H1 (cell line): ENCODE results near the gene DLG5. TPM values are rescaled to one million over a fixed set of nuclear protein-coding genes. Genes with fewer than 3 reads are reported as not detected.

ENCODE experiments used
- CTCF ChIA-PET: fragments of 300-600 bp; sonication (Branson Sonifier 250); formaldehyde crosslinking; loops from one replicate; lab custom pipeline; 2021; ENCODE audit not compliant: partially characterized antibody; lab: Charles Lee
- POLR2A ChIA-PET: fragments of 300-600 bp; sonication (Branson Sonifier 250); formaldehyde crosslinking; loops from one replicate; lab custom pipeline; 2021; ENCODE audit warnings: inconsistent platforms; ENCODE audit not compliant: partially characterized antibody; lab: Charles Lee
- DNase-seq, 2 experiments: peaks; one replicate each; pipeline versions ENCODE4 v3.0.0 to v3.0.0-alpha.2; 2010 to 2022; ENCODE audit warnings: low spot score in 2 of 2, low read depth in 1 of 2, mixed read lengths in 1 of 2
- FAIRE-seq: peaks from 2 replicates; lab custom pipeline; 2011; peaks lifted over from hg19 to GRCh38; lab: Jason Lieb, UNC
- H2AFZ ChIP-seq: 2 replicates; pipeline ENCODE4 v1.8.1; 2012; ENCODE audit warnings: low read length, inconsistent platforms
- H2AK5ac ChIP-seq: 2 replicates; pipeline ENCODE4 v1.6.1; 2013; ENCODE audit warnings: low read depth, low read length
- H2BK120ac ChIP-seq: replicated peaks from 2 replicates; pipeline ENCODE3; 2013; ENCODE audit warnings: low read depth, low read length, inconsistent platforms
- H2BK12ac ChIP-seq: 2 replicates; pipeline ENCODE4 v1.6.1; 2013; ENCODE audit warnings: low read depth, low read length
- H2BK15ac ChIP-seq: 2 replicates; pipeline ENCODE4 v1.6.1; 2013; ENCODE audit warnings: low read length
- H2BK20ac ChIP-seq: 2 replicates; pipeline ENCODE4 v1.6.1; 2013; ENCODE audit warnings: low read length
- H2BK5ac ChIP-seq: 2 replicates; pipeline ENCODE4 v1.6.1; 2013; ENCODE audit warnings: low read depth, low read length
- H3K14ac ChIP-seq: 2 replicates; pipeline ENCODE4 v1.6.1; 2013; ENCODE audit warnings: inconsistent platforms; ENCODE audit not compliant: insufficient read length
- H3K18ac ChIP-seq: 2 replicates; pipeline ENCODE4 v1.6.1; 2013; ENCODE audit warnings: low read length; ENCODE audit errors: extremely low read depth
- H3K23ac ChIP-seq: 2 replicates; pipeline ENCODE4 v1.6.1; 2013; ENCODE audit warnings: inconsistent platforms; ENCODE audit not compliant: insufficient read length
- H3K23me2 ChIP-seq: 2 replicates; pipeline ENCODE4 v1.6.1; 2013; ENCODE audit warnings: low read depth, low read length
- H3K27ac ChIP-seq: 2 replicates; pipeline ENCODE4 v1.6.1; 2011; ENCODE audit warnings: low read depth, low read length, inconsistent platforms
- H3K27me3 ChIP-seq, 4 experiments: replicated peaks in 1 of 4; 1 replicate in 1 of 4; 2 replicates in 3 of 4; pipeline versions ENCODE4 v1.6.1 to v1.8.1; 2011 to 2013; ENCODE audit warnings: low read length in 3 of 4, mild to moderate bottlenecking in 3 of 4, inconsistent platforms in 2 of 4, mixed read lengths in 2 of 4, moderate library complexity in 1 of 4; ENCODE audit not compliant: control insufficient read depth in 3 of 4, insufficient read depth in 3 of 4; ENCODE audit errors: extremely low read depth in 1 of 4
- H3K36me3 ChIP-seq, 4 experiments: 2 replicates each; pipeline versions ENCODE4 v1.6.1 to v1.8.1; 2011 to 2013; ENCODE audit warnings: mild to moderate bottlenecking in 4 of 4, low read length in 3 of 4, moderate library complexity in 2 of 4, control low read depth in 1 of 4, inconsistent platforms in 1 of 4; ENCODE audit not compliant: insufficient read depth in 4 of 4, control insufficient read depth in 2 of 4
- H3K4ac ChIP-seq: replicated peaks from 2 replicates; pipeline ENCODE3; 2013; ENCODE audit warnings: low read length, low read depth, mixed read lengths, inconsistent platforms; ENCODE audit not compliant: insufficient read length
- H3K4me1 ChIP-seq, 4 experiments: replicated peaks in 1 of 4; 1 replicate in 1 of 4; 2 replicates in 3 of 4; pipeline versions ENCODE4 v1.6.1 to v1.8.1; 2011 to 2013; ENCODE audit warnings: low read length in 3 of 4, inconsistent platforms in 2 of 4, mixed read lengths in 1 of 4; ENCODE audit not compliant: insufficient read depth in 4 of 4, control insufficient read depth in 3 of 4
- H3K4me2 ChIP-seq, 2 experiments: 2 replicates each; pipeline versions ENCODE4 v1.6.1 to v1.8.1; 2011 to 2013; ENCODE audit warnings: low read depth in 2 of 2, low read length in 2 of 2, control low read depth in 1 of 2, inconsistent platforms in 1 of 2, mild to moderate bottlenecking in 1 of 2; ENCODE audit not compliant: insufficient read depth in 1 of 2
- H3K4me3 ChIP-seq, 4 experiments: fragments of 200-600, 300-600 bp in 1 of 4; sonication (generic), shearing (Covaris generic), sonication (Bioruptor Twin) in 1 of 4; 2 replicates each; pipeline versions ENCODE4 v1.5.1 to v1.8.1; 2011 to 2016; ENCODE audit warnings: low read length in 4 of 4, low read depth in 3 of 4, control low read depth in 2 of 4, inconsistent platforms in 2 of 4, mild to moderate bottlenecking in 2 of 4, mixed read lengths in 1 of 4, moderate library complexity in 1 of 4; ENCODE audit not compliant: insufficient read depth in 2 of 4; ENCODE audit errors: extremely low read depth in 1 of 4
- H3K56ac ChIP-seq: replicated peaks from 2 replicates; pipeline ENCODE3; 2013; ENCODE audit warnings: low read depth, mild to moderate bottlenecking, mixed read lengths, low read length, inconsistent platforms; ENCODE audit not compliant: insufficient read length
- H3K79me1 ChIP-seq: 2 replicates; pipeline ENCODE4 v1.6.1; 2013; ENCODE audit warnings: low read depth, low read length, control low read depth
- H3K79me2 ChIP-seq, 2 experiments: 2 replicates each; pipeline versions ENCODE4 v1.6.1 to v1.8.1; 2012 to 2013; ENCODE audit warnings: low read length in 2 of 2, mild to moderate bottlenecking in 2 of 2, inconsistent platforms in 1 of 2; ENCODE audit not compliant: insufficient read depth in 2 of 2, control insufficient read depth in 1 of 2
- H3K9ac ChIP-seq, 4 experiments: replicated peaks in 1 of 4; 1 replicate in 1 of 4; 2 replicates in 3 of 4; pipeline versions ENCODE4 v1.6.1 to v1.8.1; 2011 to 2013; ENCODE audit warnings: low read depth in 3 of 4, low read length in 3 of 4, control low read depth in 2 of 4, mild to moderate bottlenecking in 2 of 4, moderate library complexity in 2 of 4, inconsistent platforms in 1 of 4; ENCODE audit errors: extremely low read depth in 1 of 4
- H3K9me3 ChIP-seq, 2 experiments: 2 replicates each; pipeline versions ENCODE4 v1.6.1 to v1.8.1; 2012 to 2013; ENCODE audit warnings: mild to moderate bottlenecking in 2 of 2, moderate library complexity in 2 of 2, control low read depth in 1 of 2, inconsistent platforms in 1 of 2, low read depth in 1 of 2, low read length in 1 of 2, mixed read lengths in 1 of 2; ENCODE audit not compliant: insufficient read depth in 2 of 2
- H4K20me1 ChIP-seq, 2 experiments: replicated peaks in 1 of 2; 2 replicates each; pipeline versions ENCODE3 to v1.8.1; 2011 to 2013; ENCODE audit warnings: inconsistent platforms in 2 of 2, low read length in 2 of 2, mild to moderate bottlenecking in 1 of 2; ENCODE audit not compliant: insufficient read depth in 2 of 2, control insufficient read depth in 1 of 2
- H4K5ac ChIP-seq: 2 replicates; pipeline ENCODE4 v1.6.1; 2013; ENCODE audit warnings: low read length, low read depth, mixed read lengths, inconsistent platforms; ENCODE audit not compliant: insufficient read length
- H4K8ac ChIP-seq: 2 replicates; pipeline ENCODE4 v1.8.0; 2013; ENCODE audit warnings: mild to moderate bottlenecking, moderate library complexity, low read length, inconsistent platforms; ENCODE audit not compliant: insufficient read depth; ENCODE audit errors: extremely low read depth
- H4K91ac ChIP-seq: replicated peaks from 2 replicates; pipeline ENCODE3; 2013; ENCODE audit warnings: low read length, mixed read lengths, inconsistent platforms; ENCODE audit not compliant: insufficient read length
- ASH2L ChIP-seq: fragments of 200-600, 300-600 bp; sonication (generic); IDR thresholded peaks from one replicate; pipeline ENCODE4 v1.7.1; 2017; ENCODE audit warnings: low read length
- JUND ChIP-seq: IDR thresholded peaks from 2 replicates; pipeline ENCODE4 v1.6.1; 2011; ENCODE audit warnings: mild to moderate bottlenecking, improper control_type of control experiment, low read length
- KDM1A ChIP-seq: fragments of 200-600, 300-600 bp; sonication (generic); IDR thresholded peaks from 2 replicates; pipeline ENCODE4 v1.7.1; 2016; ENCODE audit warnings: mild to moderate bottlenecking, low read length, borderline replicate concordance
- RAD21 ChIP-seq, 2 experiments: IDR thresholded peaks in 1 of 2; conservative IDR thresholded peaks in 1 of 2; 2 replicates each; pipeline ENCODE4 v1.6.1; 2011; ENCODE audit warnings: low read depth in 2 of 2, low read length in 2 of 2, improper control_type of control experiment in 1 of 2, inconsistent platforms in 1 of 2, mild to moderate bottlenecking in 1 of 2, moderate library complexity in 1 of 2
- USF2 ChIP-seq: IDR thresholded peaks from 2 replicates; pipeline ENCODE4 v1.6.1; 2011; ENCODE audit warnings: low read length, improper control_type of control experiment
- YY1 ChIP-seq: IDR thresholded peaks from 2 replicates; pipeline ENCODE4 v1.6.1; 2011; ENCODE audit warnings: low read depth, mild to moderate bottlenecking, low read length
- WGBS, 2 experiments: shearing (Covaris generic) in 1 of 2; methylation state at CpG; one replicate each; pipeline versions ENCODE4 v1.1.6 to v1.1.7; 2013 to 2015; ENCODE audit warnings: low lambda C conversion rate in 2 of 2, mixed read lengths in 2 of 2, inconsistent platforms in 1 of 2, low coverage in 1 of 2, missing lambda C conversion rate in 1 of 2; ENCODE audit not compliant: insufficient replicate concordance in 2 of 2, insufficient coverage in 1 of 2, insufficient read length in 1 of 2; ENCODE audit errors: extremely low coverage in 1 of 2, missing lambda C conversion rate in 1 of 2; 5-methylcytosine and 5-hydroxymethylcytosine counted together
- polyA plus RNA-seq, 7 experiments: library from polyadenylated mRNA; depleted of rRNA in 3 of 7; stranded (reverse) in 5 of 7; unstranded in 2 of 7; fragments of >200 nt in 5 of 7; fragments of 200-250 nt in 2 of 7; gene quantifications; 1 replicate in 5 of 7; 2 replicates in 1 of 7; 4 replicates in 1 of 7; pipeline versions ENCODE4 v1.2.1 to v1.2.3, GENCODE V29; 2011 to 2013; ENCODE audit warnings: missing spikeins in 2 of 7, mixed read lengths in 2 of 7
- total RNA-seq: library from RNA; stranded (reverse); fragmentation: NEBNext Ultra II Directional; extraction: Animal tissue kit (Norgen Biotek cat#: 25700); gene quantifications from 2 replicates; pipeline ENCODE4 v1.2.1, GENCODE V29; 2021
- TF ChIP-seq, protein P1 (sequence below): IDR thresholded peaks from 2 replicates; pipeline ENCODE4 v1.6.1; 2012; ENCODE audit warnings: low read length, inconsistent platforms

DLG5 gene
- total and polyA plus RNA-seq, 2 of the 8 experiments (the other 6 are each of a cell fraction or from before 2014, with no cell fraction given), result 15.6 to 71.4 TPM

DNA sequence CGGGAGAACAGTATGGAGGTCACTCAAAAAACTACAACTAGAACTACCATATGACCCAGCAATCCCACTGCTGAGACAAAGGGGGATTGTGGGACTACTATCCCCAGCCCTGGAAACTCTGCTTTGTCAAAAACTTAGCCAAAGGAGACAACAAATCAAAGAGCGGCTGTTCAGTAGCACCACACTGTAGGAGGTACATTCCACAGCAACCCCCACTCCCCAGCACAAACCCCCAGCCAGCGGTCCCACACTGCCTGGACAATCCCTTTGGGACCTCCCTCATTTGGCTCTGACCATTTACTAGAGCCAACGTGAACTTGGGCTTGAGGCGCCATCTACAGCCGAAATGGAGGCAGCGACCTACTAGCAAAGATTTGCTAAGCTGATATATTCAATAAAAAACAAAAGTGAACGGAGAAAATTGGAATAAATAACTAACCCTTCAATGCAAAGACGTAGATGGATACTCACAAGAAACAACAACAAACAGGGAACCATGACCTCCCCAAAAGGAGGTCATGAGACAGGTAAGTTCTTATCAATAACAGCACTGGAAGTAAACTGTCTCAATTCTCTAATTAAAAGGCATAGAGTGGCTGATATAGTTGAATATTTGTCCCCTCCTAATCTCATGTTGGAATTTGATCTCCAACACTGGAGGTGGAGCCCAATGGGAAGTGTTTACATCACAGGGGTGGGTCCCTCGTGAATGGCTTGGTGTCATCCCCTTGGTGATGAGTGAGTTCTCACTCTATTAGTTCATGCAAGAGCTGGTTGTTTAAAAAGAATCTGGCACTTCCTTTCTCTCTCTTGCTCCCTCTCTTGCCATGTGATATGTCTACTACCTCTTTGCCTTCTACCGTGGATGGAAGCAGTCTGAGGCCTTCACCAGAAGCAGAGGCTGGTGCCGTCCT, 170.0 kb downstream of the DLG5 start:
- H3K4ac ChIP-seq, result no peak overlapping the region
- no peaks in the 10 kb centered on the region for H3K36me3 ChIP-seq
- no peaks in the 10 kb centered on the region for H3K9me3 ChIP-seq
- POLR2A ChIA-PET, result interaction anchor here (1.0 kb wide), 2 partner anchors 10 to 11 kb away, joined by 3 read pairs; no protein-coding TSS in a partner anchor
- CTCF ChIA-PET, result interaction anchor here (0.6 to 4.4 kb wide), 30 partner anchors 9 to 587 kb away, joined by 3 to 45 read pairs (median 4); no protein-coding TSS in a partner anchor
- H4K5ac ChIP-seq, result peak overlapping the region; percentile 61
- peak overlapping the region; percentile 43 for H2BK120ac ChIP-seq
- H2BK5ac ChIP-seq, result peak overlapping the region; percentile 35; the same call in 1 of the 2 replicates
- H3K23ac ChIP-seq, result no peak overlapping the region
- H3K56ac ChIP-seq, result no peak overlapping the region
- H3K4me3 ChIP-seq, result peak overlapping the region in 1 of 4 experiments; percentile 31; a peak in 1 of 8 replicates
- H2AK5ac ChIP-seq, result no peak overlapping the region
- 22% methylated on average over 12 of the region's 12 CpGs; no CpG with 5 or more reads in 1 of the 2 experiments for WGBS, 2 experiments
- no peaks in the 10 kb centered on the region for H3K23me2 ChIP-seq
- H2AFZ ChIP-seq, result peak overlapping the region; percentile 92
- H3K4me2 ChIP-seq, result peak overlapping the region in 1 of 2 experiments; percentile 49; a peak in 3 of 4 replicates
- H2BK12ac ChIP-seq, result no peak overlapping the region; the same call in 1 of the 2 replicates
- H4K8ac ChIP-seq, result no peak overlapping the region
- H2BK15ac ChIP-seq, result 0 out of 2 replicates have a peak overlapping the region, but pooled peaks have one; percentile 72
- H3K27ac ChIP-seq, result no peak overlapping the region; the same call in 1 of the 2 replicates
- H3K79me2 ChIP-seq, result no peaks in the 10 kb centered on the region
- H3K27me3 ChIP-seq, result no peaks in the 10 kb centered on the region
- H3K79me1 ChIP-seq, result no peaks in the 10 kb centered on the region
- peaks cover 0 to 3% (median 0%) of the 10 kb centered on the region in 4 experiments; a peak in 2 of 7 replicates for H3K4me1 ChIP-seq
- no peaks in the 10 kb centered on the region for H4K20me1 ChIP-seq
- FAIRE-seq (peak; percentile 94), DNase-seq (peak; percentile 56 to 76)
- H2BK20ac ChIP-seq, result no peak overlapping the region
- H3K18ac ChIP-seq, result peak overlapping the region; percentile 71; the same call in 1 of the 2 replicates
- peak overlapping the region; percentile 82 for H4K91ac ChIP-seq
- no peak overlapping the region for H3K14ac ChIP-seq
- H3K9ac ChIP-seq, result no peak overlapping the region
- TF ChIP-seq KDM1A (no peak), ASH2L (peak; percentile 37), JUND (0 out of 2 replicates have a peak, but pooled peaks have one; percentile 5), RAD21 (IDR thresholded peaks at IDR 0.05 in 1 of 2, conservative IDR thresholded peaks at IDR 0.05 in 1 of 2; ENCODE audit: low read depth in 2 of 2, low read length in 2 of 2) (peak; percentile 89 to 95), YY1 (0 out of 2 replicates have a peak, but pooled peaks have one; percentile 35), USF2 (no peak)
- TF ChIP-seq, protein P1, sequence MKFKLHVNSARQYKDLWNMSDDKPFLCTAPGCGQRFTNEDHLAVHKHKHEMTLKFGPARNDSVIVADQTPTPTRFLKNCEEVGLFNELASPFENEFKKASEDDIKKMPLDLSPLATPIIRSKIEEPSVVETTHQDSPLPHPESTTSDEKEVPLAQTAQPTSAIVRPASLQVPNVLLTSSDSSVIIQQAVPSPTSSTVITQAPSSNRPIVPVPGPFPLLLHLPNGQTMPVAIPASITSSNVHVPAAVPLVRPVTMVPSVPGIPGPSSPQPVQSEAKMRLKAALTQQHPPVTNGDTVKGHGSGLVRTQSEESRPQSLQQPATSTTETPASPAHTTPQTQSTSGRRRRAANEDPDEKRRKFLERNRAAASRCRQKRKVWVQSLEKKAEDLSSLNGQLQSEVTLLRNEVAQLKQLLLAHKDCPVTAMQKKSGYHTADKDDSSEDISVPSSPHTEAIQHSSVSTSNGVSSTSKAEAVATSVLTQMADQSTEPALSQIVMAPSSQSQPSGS, result 0 out of 2 replicates have a peak, but pooled peaks have one; percentile 18
